ENCODE results near the gene BCL2L11.

BCL2L11 gene

DNA sequence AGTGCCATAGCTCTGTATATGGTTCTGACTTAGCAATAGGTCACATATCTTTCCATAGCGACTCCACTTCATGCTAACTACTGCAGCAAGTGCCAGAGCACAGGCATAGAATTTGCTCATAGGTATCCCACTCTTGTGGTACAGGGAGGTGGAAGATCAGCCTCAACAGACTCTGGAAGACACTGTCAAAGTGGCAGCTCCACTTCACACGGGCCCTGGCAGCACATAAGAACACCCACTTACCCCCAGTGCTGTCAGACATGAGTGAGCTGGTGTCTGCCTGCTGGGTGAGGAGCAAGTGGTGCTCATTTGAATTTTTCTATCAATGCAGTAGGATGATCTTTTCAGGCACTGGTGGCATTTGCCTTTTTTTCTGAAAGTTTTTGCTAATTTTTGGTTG is 48.6 kb downstream of the BCL2L11 start:
- TF ChIP-seq CTCF (conservative IDR thresholded peaks at IDR 0.05; ENCODE audit: low read length), result no peak
- no peak for DNase-seq (ENCODE audit: low read depth)
- no peak overlapping the region for H3K4me3 ChIP-seq (ENCODE audit: low read length)

DNA sequence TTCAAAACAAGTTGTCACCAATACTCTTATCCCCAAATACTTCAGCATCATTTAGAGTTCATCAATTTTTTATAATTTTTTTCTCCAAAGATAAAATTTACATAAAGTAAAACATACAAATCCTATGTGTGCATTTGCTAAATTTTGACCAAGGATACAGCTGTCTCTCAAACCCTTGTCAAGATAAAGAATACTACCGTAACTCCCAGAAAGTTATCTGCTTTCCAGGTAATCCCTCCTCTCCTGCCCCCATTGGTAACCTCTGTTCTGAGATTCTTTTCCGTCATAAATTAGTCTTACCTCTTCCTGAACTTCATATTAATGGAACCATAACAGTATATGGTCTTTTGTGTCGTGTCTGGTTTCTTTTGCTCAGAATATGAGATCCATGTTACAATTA is 49.2 kb downstream of the BCL2L11 start:
- no peak for TF ChIP-seq CTCF (conservative IDR thresholded peaks at IDR 0.05; ENCODE audit: low read length)
- H3K4me3 ChIP-seq (ENCODE audit: low read length), result no peak overlapping the region
- DNase-seq (ENCODE audit: low read depth), result no peak

GRCh38 chr2:111171337-111171930 is 50.7 kb downstream of the BCL2L11 start:
- no peak for DNase-seq (ENCODE audit: low read depth)
- TF ChIP-seq CTCF (conservative IDR thresholded peaks at IDR 0.05; ENCODE audit: low read length), result no peak
- no peak overlapping the region for H3K4me3 ChIP-seq (ENCODE audit: low read length)

- DNase-seq (ENCODE audit: low read depth), result no peak
- no peak overlapping the region for H3K4me3 ChIP-seq (ENCODE audit: low read length)
- no peak for TF ChIP-seq CTCF (conservative IDR thresholded peaks at IDR 0.05; ENCODE audit: low read length)
These were observed 52.0 kb downstream of the BCL2L11 start for GRCh38 chr2:111172666-111173065.

GRCh38 chr2:111173338-111173737 is 52.6 kb downstream of the BCL2L11 start:
- H3K4me3 ChIP-seq (ENCODE audit: low read length), result no peak overlapping the region
- TF ChIP-seq CTCF (conservative IDR thresholded peaks at IDR 0.05; ENCODE audit: low read length), result no peak
- DNase-seq (ENCODE audit: low read depth), result no peak

DNA sequence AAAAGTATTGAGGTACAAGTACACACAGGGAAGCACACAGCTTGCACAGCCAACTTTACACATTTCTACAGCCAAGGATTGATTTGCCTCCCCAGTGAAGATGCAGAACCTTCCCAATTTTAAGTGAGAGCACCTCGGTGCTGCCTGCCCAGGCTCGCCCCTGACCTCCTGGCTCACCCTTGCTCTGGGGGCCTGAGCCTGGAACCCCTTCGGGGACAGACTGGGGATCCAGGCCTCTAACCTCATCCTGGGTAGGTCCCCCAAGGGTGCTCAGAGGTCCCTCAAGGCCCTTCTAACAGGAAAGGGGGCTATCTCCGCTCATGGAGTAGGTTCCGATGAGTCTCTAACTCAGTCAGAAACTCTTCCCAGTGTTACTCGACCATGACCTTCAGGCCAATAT is 53.1 kb downstream of the BCL2L11 start:
- TF ChIP-seq CTCF (conservative IDR thresholded peaks at IDR 0.05; ENCODE audit: low read length), result no peak
- H3K4me3 ChIP-seq (ENCODE audit: low read length), result no peak overlapping the region
- DNase-seq (ENCODE audit: low read depth), result no peak

DNA sequence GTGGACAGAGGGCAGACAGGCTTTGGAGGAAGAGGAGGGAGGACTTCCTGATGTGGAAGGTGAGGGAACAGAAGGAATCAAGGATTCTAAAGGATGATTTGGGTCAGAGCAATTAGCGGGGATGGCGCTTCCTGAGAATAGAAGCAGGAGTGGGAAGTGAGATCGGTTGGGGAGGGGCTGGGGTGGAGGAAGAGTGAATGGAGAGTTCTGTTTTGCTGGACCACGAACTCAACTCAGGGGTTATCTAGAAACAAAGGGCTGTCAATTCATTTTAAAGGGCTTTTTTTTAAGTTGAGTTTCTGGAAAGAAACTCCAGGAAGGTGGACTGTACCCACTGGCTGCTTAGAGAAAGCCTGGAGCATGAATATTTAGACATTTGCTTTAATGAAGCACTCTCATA is 54.9 kb downstream of the BCL2L11 start:
- no peak for DNase-seq (ENCODE audit: low read depth)
- no peak for TF ChIP-seq CTCF (conservative IDR thresholded peaks at IDR 0.05; ENCODE audit: low read length)
- H3K4me3 ChIP-seq (ENCODE audit: low read length), result no peak overlapping the region
